Cardiac muscle cell (in vitro differentiated cells and primary cell): Measurements from ENCODE around the gene IRX2. TPM values are rescaled to one million over a fixed set of nuclear protein-coding genes. Genes with fewer than 3 reads are reported as not detected.
A peak's percentile ranks its signal among the peaks of the same experiment; 100 is the strongest.

ENCODE experiments used
- DNase-seq, 2 donors: peaks; one replicate each; pipeline versions ENCODE4 v3.0.0 to v3.0.0-alpha.2; 2010 to 2017; ENCODE audit warnings: low read depth in 1 of 2, low spot score in 1 of 2
- H3K27ac ChIP-seq: fragments of 200-600 bp; sonication (generic); 2 replicates; pipeline ENCODE4 v1.5.1; 2016
- H3K27me3 ChIP-seq: fragments of 200-600 bp; sonication (generic); 2 replicates; pipeline ENCODE4 v1.6.0; 2016; ENCODE audit warnings: control low read depth
- H3K36me3 ChIP-seq: fragments of 200-600 bp; sonication (generic); 2 replicates; pipeline ENCODE4 v1.5.1; 2016; ENCODE audit warnings: control low read depth
- H3K4me1 ChIP-seq: fragments of 200-600 bp; sonication (generic); 2 replicates; pipeline ENCODE4 v1.8.1; 2017; ENCODE audit warnings: low read depth, mild to moderate bottlenecking, mixed run types
- H3K4me3 ChIP-seq: fragments of 200-600 bp; sonication (generic); 2 replicates; pipeline ENCODE4 v1.5.1; 2016; ENCODE audit warnings: mild to moderate bottlenecking
- H3K9me3 ChIP-seq: fragments of 200-600 bp; sonication (generic); 2 replicates; pipeline ENCODE4 v1.5.1; 2017; ENCODE audit warnings: low read depth, mild to moderate bottlenecking, control low read depth
- CTCF ChIP-seq: IDR thresholded peaks from 2 replicates; pipeline ENCODE4 v1.5.1; 2012; ENCODE audit warnings: low read depth, mild to moderate bottlenecking, low read length
- polyA plus RNA-seq: library from polyadenylated mRNA; unstranded; fragments of >200 nt; fragmentation: Nextera tagmentation; extraction: Ambion mirVana; gene quantifications from 2 replicates; pipeline ENCODE4 v1.2.1, GENCODE V29; 2016
- total RNA-seq: library from RNA; depleted of rRNA; stranded (reverse); fragments of >200 nt; gene quantifications from 2 replicates; pipeline ENCODE4 v1.2.3, GENCODE V29; 2016

IRX2 gene
- total and polyA plus RNA-seq, 2 experiments from 2014 or later: 55.2 to 122 TPM

DNA sequence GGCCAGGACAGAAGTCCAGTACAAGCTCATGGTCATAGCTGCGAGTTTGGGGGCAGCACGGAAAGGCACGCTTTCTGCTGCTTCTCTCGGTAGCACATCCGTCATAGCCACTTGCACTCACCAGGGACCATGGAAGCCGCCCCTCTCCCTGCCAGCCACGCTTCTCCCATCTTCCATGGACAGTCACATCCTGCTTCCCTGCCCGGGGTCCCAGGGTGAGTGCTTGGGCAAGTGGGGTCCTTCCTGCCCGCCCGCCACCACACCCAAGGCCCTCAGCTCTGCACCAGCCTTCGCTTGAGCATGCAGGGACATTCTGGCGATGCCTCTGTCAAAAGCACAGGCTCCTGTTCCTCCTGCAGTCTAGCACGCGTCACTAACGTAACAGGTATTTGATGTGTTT lies 13.1 kb upstream of the IRX2 start:
- no peak overlapping the region for H3K27ac ChIP-seq
- H3K9me3 ChIP-seq: no peaks in the 10 kb centered on the region
- DNase-seq: no peak
- TF ChIP-seq CTCF: no peak
- H3K4me1 ChIP-seq: peaks cover 10% of the 10 kb centered on the region
- no peak overlapping the region for H3K4me3 ChIP-seq
- H3K27me3 ChIP-seq: no peaks in the 10 kb centered on the region
- no peaks in the 10 kb centered on the region for H3K36me3 ChIP-seq

GRCh38 chr5:2763533-2763794 lies 12.0 kb upstream of the IRX2 start:
- no peak for TF ChIP-seq CTCF
- Histone ChIP-seq H3K27me3 (peaks cover 3% of the 10 kb centered on the region), H3K4me3 (no peak overlapping the region), H3K4me1 (peaks cover 10% of the 10 kb centered on the region), H3K9me3 (no peaks in the 10 kb centered on the region), H3K27ac (no peak overlapping the region), H3K36me3 (no peaks in the 10 kb centered on the region)
- no peak for DNase-seq

DNA sequence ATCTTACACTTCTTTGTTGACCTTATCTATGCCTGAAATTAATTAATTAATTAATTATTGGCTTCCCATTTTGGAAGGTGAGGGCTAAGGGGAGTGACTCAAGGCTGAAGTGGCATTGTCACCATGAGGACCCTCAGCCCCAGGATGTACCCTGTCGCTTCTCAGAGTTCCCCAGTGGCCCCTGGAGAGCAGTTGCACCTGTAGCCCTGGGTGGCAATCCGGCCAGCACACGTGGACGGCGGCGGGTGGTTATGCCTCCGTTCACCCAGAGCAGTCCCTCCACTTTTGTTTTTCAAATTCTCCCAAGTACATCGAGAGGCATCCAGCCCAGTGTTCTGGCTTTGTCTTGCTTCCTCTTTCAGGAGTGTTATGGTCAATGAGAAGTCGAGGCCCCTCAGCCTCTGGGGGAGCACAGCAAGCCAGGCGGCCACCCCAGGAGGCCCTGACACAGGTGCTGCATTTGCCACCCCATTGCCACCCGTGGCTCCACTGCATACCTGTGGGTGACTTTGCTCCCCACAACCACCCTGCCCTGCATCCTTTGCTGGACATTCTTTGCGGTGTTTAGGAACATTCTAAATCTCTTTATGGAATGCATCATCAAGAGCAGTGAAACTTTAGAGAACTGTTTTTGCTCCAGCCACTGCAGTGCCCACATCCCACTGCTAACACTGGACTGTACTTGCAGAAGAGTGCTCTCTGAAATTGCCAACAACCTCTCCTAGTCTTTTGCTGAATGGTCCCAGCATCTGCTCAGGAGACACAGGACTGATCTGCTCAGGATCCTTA lies 11.5 kb upstream of the IRX2 start:
- Histone ChIP-seq H3K9me3 (no peaks in the 10 kb centered on the region), H3K36me3 (no peaks in the 10 kb centered on the region), H3K4me3 (no peak overlapping the region), H3K27ac (no peak overlapping the region), H3K4me1 (peaks cover 10% of the 10 kb centered on the region), H3K27me3 (peaks cover 6% of the 10 kb centered on the region)
- TF ChIP-seq CTCF: no peak
- DNase-seq: no peak

GRCh38 chr5:2761921-2762488 lies 10.5 kb upstream of the IRX2 start:
- Histone ChIP-seq H3K4me3 (no peak overlapping the region), H3K27ac (peak overlapping the region; percentile 26), H3K9me3 (no peaks in the 10 kb centered on the region), H3K4me1 (peaks cover 16% of the 10 kb centered on the region), H3K36me3 (no peaks in the 10 kb centered on the region), H3K27me3 (peaks cover 14% of the 10 kb centered on the region)
- no peak for DNase-seq
- no peak for TF ChIP-seq CTCF

DNA sequence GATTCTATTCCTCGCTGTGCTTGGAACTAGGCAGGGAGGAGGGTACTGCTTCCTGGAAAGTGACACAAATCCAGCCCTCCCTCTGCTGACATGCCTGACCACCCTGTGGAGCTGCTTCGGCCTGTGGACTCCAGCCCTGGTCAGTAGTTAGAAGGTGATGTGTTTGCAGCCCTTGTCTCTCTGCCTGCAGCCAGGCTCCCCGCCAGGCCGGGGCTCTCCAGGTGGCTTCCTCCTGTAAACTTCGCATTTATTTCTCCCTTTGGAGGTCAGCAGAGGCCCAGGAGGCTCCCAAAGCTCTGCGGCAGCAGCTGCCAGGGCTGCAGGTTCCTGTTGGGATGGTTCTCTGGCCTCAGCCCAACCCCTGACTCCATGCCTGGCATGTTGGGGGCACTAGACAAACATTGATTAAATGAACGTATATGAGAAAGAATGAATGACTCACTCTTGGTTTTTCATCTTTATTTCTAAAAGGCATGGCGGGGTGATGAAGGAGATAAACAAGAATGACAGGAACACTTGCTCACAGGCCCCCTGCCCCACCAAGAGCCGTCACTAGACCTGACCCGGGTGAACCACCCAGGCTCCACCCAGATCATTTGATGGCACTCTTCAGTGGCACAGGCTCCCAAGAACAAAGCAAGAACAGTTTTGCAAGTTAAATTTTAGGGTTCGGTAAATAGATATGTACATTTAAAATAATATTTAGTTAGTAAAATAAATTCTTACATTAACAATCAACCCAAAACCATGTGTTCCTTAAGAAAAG lies 8.4 kb upstream of the IRX2 start:
- DNase-seq: no peak
- no peak overlapping the region for H3K4me3 ChIP-seq
- no peak overlapping the region for H3K27ac ChIP-seq
- H3K27me3 ChIP-seq: peaks cover 20% of the 10 kb centered on the region
- no peaks in the 10 kb centered on the region for H3K9me3 ChIP-seq
- H3K4me1 ChIP-seq: peaks cover 22% of the 10 kb centered on the region
- TF ChIP-seq CTCF: no peak
- no peaks in the 10 kb centered on the region for H3K36me3 ChIP-seq
